Activated CD4-positive, alpha-beta T cell treated with anti-CD3 and anti-CD28 coated beads, Interleukin-2, amount 50 U/mL, for 16 hours (primary cell): ENCODE results near the gene TMEM187.
A peak's percentile ranks its signal among the peaks of the same experiment; 100 is the strongest.
"Not testable (repeated sequence)": the region's sequence is repeated elsewhere in the genome, so short reads cannot be mapped to it uniquely, and the experiment has no call there.

Source experiments
- DNase-seq: peaks from one replicate; pipeline ENCODE4 v3.0.0-alpha.2; 2020

The TMEM187 gene

DNA sequence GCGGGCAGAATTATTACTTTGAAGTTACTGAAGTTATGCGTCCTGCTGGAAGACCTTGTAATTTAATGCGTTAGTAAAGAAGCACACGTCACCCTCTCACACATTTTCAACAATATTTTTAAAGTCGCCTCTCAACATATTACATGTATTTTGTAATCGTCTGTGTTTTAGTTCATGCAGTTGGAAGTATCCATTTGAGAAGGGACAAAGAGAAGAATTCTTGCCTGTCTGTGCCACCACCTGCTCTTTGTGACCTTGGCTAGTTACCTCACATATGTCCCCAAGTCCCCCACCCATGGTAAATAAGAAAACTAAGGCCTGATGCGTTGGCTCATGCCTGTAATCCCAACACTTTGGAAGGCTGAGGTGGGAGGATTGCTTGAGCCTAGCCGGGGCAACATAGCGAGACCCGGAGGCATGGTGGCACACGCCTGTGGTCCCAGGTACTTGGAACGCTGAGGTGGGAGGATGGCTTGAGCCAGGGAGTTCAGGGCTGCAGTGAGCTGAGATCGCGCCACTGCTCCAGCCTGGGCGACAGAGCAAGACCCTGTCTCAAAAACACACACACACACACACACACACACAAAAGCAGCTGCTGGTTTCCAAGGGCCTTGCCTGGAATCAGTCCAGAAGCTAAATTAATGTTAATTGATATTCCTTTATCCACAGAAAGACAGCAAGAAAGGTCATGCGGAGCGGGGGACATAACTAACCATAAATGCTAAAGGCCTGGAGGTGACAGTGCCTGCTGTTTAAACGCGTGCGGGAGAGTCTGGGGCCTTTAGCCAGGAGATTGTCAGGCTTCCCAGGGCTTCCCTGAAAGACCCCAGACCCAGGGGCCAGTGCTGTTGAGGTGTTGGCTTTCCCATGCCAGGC, 811 bp downstream of the TMEM187 start:
- no peak for DNase-seq

GRCh38 chrX:153974003-153974725, 1.6 kb downstream of the TMEM187 start:
- DNase-seq: no peak

- no peak for DNase-seq
Observed at GRCh38 chrX:153974726-153975286, 2.3 kb downstream of the TMEM187 start.

GRCh38 chrX:153980394-153980793, 7.8 kb downstream of the TMEM187 start:
- DNase-seq: not testable (repeated sequence)

DNA sequence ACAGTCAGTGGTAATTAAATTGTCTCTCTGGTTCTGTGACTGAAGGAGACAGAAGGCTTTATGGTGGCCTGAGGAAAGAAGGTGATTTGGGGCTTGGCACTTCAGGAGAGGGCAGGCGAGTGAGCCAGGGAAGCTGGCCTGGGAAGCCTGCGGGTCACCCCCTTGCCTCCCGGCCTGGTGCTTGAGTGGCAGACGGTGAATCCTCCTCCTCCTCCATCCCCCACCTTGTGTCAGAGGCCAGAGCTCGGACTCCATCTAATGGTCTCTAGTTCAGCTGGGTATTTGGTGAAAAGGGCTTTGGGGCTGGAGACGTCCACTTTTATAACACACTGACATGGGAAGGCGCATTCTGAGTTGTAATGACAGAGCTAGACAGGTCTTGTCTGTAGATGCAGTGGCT, 8.7 kb downstream of the TMEM187 start:
- no peak for DNase-seq

DNA sequence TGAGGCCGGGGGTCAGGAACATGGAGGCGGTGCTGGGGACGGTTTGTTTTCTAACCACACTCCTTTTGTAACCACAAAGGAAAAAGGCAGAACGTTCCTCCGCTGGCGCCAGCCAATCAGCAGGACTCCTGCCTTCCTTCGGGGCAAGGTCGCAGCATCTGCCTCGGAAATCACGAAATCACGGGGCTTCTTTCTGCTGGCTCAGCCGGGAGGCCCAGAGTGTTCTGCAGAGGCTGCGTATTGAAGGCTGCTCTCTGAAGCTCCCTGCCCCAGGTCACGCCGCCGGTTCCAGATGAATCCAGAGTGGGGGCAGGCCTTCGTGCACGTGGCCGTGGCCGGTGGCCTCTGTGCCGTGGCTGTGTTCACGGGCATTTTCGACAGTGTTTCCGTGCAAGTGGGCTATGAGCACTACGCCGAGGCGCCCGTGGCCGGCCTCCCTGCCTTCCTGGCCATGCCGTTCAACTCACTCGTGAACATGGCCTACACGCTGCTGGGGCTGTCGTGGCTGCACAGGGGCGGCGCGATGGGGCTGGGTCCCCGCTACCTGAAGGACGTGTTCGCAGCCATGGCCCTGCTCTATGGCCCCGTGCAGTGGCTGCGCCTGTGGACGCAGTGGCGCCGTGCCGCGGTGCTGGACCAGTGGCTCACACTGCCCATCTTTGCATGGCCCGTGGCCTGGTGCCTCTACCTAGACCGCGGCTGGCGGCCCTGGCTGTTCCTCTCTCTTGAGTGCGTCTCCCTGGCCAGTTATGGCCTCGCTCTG, 9.4 kb downstream of the TMEM187 start:
- DNase-seq: peak; percentile 90

DNA sequence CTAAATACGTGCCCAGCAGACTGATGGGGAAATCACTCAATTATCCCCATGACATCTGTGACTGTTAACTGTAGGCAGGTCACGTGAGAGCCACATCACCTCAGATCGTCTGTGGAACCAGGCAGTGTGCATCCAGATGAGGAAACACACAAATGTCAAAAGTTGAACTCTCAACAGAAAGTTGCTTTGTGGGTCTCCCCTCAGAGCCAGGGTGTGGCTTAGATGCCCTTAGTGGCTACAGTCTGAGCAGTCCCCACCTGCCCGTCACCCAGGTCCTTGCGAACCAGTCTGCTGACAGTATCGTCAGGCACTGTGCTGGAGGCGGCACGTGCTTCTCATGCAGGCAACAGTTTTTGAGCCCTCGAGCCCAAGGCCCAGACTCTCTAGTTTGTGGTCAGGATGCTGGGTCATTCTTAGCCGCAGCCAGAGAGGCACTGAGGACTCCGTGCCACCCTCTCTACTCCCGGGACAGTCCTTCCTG, 10.8 kb downstream of the TMEM187 start:
- DNase-seq: no peak

DNA sequence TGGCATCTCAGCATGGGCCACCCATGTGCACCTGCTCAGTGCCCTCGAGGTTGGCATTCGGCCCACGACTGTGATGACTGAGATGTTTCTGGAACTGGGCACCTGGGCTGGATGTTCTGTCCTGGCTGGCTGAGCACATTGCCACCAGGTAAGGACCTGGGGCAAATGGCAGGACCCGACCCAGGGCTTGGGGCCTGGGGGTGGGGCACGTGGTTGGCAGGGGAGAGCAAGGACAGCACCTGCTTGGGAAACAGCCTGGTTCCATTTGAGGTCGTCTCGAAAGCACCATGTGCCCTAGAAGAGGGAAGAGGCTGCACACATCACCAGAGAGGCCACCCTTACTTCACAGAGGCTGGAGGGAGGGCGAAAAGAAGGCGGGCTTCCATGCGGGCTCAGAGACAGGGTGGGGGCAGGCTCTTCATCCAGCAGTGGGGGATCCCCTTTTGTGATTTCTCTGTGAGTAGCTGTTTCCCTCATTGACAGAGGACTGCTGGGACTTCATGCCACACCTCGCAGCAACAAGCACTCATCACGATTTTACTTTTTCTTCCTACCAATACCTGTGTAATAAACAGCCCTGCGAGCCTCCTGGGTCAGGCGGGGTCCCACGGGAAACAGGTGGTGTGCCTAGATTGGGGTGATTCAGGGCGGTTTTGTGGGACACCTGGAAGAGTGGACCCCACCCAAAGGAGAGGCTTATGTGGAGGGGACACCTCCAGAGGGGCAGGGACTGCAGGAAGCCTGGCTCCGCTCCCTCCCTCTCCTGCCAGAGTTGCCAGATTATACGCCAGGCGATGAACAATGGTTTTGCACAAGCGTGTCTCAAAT, 12.0 kb downstream of the TMEM187 start:
- DNase-seq: peak; percentile 58

- no peak for DNase-seq
Observed at GRCh38 chrX:153988493-153988892, 15.9 kb downstream of the TMEM187 start.

DNA sequence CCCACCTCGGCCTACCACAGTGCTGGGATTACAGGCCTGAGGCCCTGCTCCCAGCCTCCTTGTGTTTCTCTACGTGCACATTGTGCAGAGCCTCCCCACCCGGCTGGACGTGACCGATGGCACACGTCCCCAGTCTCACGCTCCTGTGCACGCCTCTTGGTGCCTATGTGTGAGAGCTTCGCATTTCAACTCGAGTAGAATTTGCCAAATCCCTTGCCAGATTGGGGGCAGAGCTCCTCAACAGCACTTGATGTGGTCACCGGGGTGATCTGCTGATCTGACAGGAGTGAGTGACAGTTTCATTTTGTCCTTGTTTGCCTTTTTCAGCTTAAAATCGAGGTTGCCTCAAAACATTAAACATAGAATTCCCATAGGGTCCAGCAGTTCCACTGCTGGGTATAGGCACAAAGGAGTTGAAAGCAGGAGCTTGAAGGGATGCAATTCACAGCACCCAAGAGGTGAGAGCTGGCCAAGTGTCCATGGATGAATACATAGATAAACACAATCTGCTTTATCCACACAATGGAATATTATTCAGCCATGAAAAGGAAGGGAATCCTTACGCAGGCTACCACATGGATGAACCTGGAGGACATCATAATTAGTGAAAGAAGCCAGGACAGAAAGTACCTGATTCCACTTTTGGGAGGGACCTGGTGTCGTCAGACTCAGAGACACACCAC, 17.6 kb downstream of the TMEM187 start:
- no peak for DNase-seq

GRCh38 chrX:153991013-153991580, 18.5 kb downstream of the TMEM187 start:
- DNase-seq: no peak

- DNase-seq: no peak
Observed at GRCh38 chrX:153992180-153992579, 19.6 kb downstream of the TMEM187 start.

DNA sequence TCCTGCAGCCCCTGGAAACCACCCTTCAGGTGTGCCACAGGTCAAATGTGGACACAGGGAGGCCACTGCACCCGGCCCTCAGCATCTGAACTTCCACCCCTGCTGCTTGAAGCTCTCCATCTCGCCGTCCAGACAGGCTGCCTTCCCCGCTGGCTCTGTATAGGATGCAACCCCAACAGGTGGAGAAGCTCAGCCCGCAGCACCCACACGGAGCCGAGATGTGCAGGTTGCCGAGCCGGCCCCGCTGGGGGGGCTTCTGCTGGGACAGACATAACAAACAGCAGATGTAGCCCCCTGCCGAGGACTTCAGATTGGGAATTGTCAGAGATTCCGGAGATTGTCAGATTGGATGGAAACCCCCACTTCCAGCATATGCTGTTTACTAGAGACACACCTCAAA, 20.5 kb downstream of the TMEM187 start:
- no peak for DNase-seq

GRCh38 chrX:153993978-153994377, 21.4 kb downstream of the TMEM187 start:
- DNase-seq: no peak

- DNase-seq: not testable (repeated sequence)
Observed at GRCh38 chrX:153994398-153994797, 21.8 kb downstream of the TMEM187 start.

- no peak for DNase-seq
Observed at GRCh38 chrX:153995504-153995903, 22.9 kb downstream of the TMEM187 start.

DNA sequence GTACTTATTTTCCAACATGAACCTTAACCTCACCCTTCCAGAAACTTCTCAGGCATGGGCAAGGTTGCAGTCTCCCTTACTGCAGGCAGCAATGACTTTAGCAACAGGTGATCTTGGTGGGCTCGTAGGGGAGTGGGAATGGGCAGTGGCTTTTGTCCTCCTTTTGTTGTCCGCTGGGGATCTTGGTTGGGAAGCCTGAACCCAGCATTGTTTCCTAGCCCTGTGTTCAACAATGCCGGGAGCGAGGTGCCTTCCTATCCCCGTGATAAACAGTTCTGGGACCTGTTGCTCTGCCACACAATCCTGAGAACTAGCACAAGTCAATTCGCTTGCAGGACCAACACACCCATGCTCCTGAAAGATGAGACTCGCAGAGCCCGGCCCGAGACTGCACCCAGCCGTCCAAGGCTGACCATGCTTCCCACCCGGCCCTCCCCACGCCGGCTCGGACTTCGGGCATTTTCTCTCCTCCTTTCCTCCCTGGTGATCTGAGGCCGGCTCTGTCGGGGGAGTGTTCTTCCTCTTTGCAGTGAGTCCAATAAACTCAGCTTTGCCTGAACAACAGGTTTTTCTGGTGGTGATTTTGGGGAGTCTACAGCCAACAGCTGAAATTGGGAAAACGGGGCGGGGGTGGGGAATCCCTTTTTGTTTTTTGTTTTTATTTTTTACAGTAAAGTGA, 26.9 kb downstream of the TMEM187 start:
- no peak for DNase-seq

DNA sequence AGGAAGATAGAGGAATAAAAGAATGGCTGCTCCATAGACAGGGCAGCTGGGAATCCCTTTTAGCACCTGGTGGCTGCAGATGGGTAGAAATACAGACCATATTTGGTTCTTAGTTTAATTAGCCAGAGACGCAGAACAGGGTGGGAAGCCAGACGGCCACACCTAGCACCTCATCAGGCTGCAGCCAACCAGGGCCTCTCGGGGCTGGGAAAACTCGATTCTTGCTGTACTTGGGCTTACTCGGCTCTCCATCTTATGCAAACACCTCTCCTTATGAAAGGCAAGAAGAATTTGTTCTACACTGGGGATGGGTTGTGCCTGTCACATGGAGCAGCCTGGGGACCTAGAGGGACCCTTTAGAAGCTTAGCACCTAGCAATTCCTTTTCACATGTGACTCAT, 27.5 kb downstream of the TMEM187 start:
- no peak for DNase-seq

GRCh38 chrX:154002215-154002719, 29.7 kb downstream of the TMEM187 start:
- DNase-seq: peak; percentile 73

DNA sequence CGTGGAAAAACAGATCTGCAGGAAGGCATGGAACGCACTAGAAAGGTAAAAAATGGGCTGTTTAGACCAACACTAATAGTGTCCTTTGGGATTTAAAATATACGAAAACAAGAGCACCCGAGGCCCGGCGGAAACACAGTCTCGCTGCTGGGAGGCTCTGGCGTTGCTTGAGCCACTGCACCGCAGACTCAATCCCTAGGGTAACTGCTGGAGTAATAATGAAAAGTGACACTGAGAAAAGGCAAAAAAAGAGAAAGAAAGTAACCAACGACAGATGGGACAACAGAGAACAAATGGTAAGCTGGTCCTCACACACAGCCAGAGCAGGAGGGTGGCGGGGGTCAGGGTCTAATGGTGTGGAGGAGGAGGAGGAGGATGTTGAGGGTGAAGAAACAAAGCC, 31.8 kb downstream of the TMEM187 start:
- DNase-seq: no peak
